ENCODE measurements around the gene C1orf122.

Gene C1orf122

GRCh38 chr1:37797750-37798345 is 9.7 kb upstream of the C1orf122 start:
- ATAC-seq (no peak), DNase-seq (no peak)

DNA sequence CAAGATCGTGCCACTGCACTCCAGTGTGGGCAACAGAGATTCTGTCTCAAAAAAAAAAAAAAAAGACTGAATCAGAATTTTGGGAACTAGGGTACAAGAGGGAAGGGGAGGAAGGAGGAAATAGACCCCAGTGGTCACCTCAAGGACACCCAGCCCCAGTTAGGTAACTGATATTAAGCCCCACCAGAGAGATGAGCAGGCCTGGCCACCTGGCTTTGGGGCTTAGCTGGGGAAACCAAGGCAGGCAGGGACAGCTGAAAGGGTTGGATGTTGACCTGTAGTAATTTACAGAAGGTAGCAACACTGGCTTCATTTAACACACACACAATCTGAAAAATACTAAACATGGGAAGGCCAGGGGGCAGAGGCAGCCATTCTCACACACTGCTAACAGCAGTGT is 5.2 kb upstream of the C1orf122 start:
- no peak for DNase-seq
- ATAC-seq, result no peak

- no peak for DNase-seq
These were observed 403 bp upstream of the C1orf122 start for GRCh38 chr1:37807220-37807554.

GRCh38 chr1:37808369-37809319 is 1.1 kb downstream of the C1orf122 start:
- ATAC-seq, result peak; percentile 53
- DNase-seq, result peak; percentile 63

More at GRCh38 chr1:37807220-37807554, 403 bp upstream of the C1orf122 start:
- no peak for ATAC-seq

GRCh38 chr1:37809942-37810341 is 2.4 kb downstream of the C1orf122 start:
- no peak for DNase-seq
- no peak for ATAC-seq

DNA sequence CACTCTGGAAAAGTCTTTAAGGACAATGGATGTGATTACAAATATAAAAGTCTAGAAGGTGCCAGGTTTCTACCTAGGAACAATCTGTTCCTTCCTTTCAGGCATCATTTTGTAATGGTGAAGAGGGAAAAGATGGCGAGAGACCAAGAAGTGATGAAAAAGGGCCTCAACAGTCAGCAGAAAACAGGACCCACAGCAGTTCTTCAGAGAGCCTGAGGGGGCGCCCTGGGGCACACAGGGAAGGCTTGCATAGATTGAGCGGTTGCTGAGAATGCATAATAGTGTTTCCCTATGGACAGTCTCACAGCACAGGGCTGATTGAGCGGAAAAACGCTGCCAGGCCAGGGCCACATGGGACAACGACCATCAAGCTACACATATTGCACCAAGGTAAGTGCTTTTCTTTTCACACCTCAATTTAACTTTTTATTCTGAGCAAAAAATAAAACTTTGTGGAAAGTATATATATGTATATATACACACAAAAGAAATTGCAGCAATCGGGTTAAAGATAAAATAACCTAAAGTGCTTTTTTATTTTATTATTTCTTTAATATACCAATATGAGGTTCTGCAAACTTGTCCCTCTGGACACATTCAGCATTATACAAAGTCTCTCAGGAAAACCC is 3.6 kb downstream of the C1orf122 start:
- ATAC-seq (peak; percentile 22), DNase-seq (peak; percentile 73)

DNA sequence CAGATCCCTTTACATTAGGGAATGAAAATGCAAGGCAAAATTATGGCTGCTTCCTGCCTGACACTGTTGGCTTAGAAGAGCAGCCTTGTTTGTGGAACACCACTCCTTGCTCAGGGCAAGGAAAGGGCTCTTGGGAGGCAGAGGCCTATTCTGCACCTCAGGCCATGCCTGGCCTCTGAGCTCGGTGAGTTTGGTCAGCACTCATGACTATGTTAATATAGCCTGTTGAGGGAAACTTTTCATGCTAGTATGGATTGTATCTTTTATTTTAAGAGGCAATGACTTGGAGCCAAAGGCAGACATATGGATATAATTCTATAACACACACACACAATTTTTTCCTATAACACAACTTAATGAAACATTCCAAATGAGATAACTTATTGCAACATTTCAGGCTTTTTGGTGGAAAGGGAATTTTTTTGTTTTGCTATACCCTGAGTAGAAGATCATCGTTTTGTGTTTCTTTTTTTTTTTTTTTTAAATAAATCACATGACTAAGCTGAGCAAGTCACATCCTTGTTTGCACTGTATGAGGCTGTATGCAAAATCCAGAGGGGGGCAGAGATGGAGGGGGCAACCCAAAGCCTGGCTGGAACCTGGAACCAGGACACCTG is 6.0 kb downstream of the C1orf122 start:
- DNase-seq (no peak), ATAC-seq (no peak)

- ATAC-seq, result no peak
- DNase-seq, result no peak
These were observed 6.7 kb downstream of the C1orf122 start for GRCh38 chr1:37814252-37814651.

DNA sequence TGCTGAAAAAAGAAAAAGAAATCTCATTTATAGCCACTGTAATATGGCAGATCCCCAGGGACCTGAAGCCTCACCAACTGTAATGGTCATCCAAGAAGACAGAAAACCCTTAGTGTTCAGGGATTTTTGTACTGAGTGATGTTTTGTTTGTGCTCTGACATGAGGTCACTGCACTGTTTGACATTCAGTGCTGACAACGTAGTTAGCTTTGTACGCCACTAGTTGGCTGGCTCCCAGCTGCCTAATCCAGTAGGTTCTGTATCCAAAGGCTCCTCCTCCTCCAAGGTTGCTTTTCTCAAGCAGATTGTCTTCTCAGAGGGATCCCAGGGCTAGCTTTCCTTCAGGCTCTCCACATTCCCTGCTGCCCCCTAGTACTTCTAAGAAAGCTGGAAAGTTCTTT is 9.9 kb downstream of the C1orf122 start:
- ATAC-seq (no peak), DNase-seq (no peak)

DNA sequence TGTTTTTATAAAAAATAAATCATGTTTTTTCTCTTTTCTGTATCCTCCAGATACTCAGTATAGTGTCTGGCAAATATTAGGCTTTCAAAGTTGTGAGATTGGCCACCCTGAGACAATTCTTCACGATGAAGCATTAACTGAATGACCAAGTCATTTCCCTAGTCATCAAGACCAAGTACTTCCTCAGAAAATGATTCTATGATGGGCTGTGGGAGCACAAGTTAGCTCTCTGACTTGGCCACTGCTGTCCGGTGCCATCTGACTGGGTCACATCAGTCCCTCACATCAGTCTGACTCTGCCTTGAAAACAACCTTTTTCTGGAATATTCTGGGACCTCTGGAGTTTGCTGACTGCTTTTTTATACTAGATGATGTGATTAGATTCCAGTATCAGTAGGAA is 13.9 kb downstream of the C1orf122 start:
- ATAC-seq (no peak), DNase-seq (no peak)

GRCh38 chr1:37822906-37823815 is 15.6 kb downstream of the C1orf122 start:
- DNase-seq, result no peak
- ATAC-seq, result no peak

- DNase-seq, result no peak
- no peak for ATAC-seq
These were observed 16.4 kb downstream of the C1orf122 start for GRCh38 chr1:37824001-37824400.

GRCh38 chr1:37825506-37825905 is 17.9 kb downstream of the C1orf122 start:
- ATAC-seq (no peak), DNase-seq (no peak)

DNA sequence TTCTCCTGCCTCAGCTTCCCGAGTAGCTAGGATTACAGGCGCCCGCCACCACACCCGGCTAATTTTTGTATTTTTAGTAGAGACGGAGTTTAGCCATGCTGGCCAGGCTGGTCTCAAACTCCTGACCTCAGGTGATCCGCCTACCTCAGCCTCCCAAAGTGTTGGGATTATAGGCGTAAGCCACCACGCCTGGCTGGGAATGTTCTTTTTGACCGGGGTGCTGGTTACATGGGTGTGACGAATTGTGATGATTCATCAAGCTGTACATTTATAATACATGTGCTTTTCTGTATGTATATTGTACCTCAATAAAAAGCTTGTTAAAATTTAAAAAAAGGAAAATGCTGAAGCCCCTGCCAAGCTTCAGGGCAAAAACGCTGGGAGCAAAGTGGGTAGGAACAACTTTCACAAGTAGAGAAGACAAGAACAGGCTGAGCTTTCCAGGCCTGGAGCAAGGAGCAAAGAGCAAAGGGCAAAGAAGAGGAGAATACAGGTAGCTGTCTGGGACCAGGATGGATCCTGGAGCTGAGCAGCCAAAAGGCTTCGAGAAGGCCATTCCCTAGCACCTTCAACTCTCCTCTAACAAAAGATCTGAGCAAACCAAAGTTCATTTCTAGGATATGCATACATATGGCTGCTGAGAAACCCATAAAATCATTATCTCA is 21.0 kb downstream of the C1orf122 start:
- DNase-seq, result no peak
- no peak for ATAC-seq

- DNase-seq (no peak), ATAC-seq (no peak)
These were observed 23.5 kb downstream of the C1orf122 start for GRCh38 chr1:37831109-37831508.

DNA sequence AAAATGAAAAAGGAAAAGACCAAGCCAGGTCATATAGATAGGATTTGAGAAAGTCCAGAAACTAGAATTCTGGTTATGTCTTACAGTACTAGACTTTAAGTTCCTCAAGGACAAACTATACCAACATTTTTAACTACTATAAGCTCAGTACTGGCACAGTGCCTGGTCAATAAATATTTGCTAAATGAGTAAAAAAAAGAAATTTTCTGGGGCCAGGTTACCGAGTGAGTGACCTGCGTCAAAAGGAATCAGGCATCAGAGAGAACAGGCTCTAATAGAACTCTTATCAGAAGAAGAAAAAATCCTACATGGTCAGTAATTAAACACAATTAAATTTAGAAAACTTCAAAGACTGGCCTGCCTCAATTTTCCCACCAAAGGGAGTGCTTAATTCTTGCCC is 24.2 kb downstream of the C1orf122 start:
- no peak for DNase-seq
- no peak for ATAC-seq

DNA sequence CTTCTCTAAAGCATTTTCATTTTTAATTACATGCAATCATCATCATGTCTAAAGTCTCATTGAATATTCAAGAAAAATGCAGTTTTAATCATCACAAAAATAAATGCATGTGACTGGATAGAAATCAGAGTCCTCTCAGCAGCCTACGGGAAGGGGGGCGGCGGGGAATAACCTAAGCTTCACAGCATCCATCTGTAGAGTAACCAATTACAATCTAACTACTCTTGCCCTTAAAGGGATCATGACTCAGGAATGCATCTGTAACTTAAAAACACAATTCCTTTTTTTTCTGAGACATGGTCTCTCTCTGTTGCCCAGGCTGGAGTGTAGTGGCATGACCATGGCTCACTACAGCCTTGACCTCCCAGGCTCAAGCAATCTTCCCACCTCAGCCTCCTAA is 29.2 kb downstream of the C1orf122 start:
- no peak for DNase-seq

GRCh38 chr1:37839676-37840075 is 32.1 kb downstream of the C1orf122 start:
- DNase-seq (no peak), ATAC-seq (no peak)

More for the DNA sequence above, 29.2 kb downstream of the C1orf122 start:
- ATAC-seq, result no peak

DNA sequence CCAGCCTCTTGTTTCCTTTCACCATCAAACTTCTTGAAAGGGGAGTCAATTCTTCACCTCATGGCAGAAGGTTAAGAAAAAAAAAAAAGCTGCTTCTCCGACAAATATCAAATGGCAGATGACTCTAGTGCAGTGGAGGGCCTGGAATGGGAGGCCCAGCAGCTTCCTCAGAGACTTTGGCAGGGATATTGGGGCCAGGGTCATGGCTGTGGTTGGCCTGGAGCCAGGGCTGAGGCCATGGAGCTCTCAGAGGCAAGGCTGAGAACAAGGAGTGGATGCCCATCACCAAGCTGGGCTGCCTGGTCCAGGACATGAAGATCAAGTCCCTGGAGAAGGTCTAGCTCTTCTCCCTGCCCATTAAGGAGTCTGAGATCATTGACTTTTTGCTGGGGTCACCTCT is 33.1 kb downstream of the C1orf122 start:
- ATAC-seq, result no peak
- no peak for DNase-seq

DNA sequence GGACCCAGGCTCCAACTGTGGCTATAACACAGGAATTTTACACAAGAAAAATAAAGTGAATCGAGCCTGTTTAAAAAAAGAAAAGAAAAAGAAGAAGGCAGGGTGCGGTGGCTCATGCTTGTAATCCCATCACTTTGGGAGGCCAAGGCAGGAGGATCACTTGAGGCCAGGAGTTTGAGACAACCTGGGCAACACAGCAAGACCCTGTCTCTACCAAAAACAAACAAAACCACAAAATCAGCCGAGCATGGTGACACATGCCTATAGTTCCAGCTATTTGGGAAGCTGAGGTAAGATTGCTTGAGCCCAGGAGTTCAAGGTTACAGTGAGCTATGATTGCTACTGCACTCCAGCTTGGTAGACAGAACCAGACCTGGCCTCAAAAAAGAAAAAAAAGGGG is 34.1 kb downstream of the C1orf122 start:
- ATAC-seq, result no peak
- DNase-seq, result no peak

DNA sequence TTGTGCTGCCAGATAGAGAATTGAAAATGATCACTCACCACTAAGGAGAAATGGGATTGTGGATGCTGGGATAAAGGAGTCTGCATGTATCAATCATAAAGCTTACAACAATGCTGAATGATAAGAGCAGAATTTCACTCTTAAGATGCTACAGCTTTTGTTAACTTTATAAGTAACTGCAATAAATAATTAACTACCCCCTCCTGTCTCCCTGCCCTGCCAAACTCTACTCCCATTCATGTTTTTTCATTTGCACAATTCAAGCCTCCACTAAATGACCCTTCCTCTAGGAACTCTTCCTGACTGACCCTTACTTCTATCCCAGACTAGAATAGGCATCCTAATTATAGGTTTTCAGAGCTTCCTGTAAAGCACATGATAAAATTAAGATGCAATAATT is 36.9 kb downstream of the C1orf122 start:
- ATAC-seq (no peak), DNase-seq (no peak)

All from stimulated activated naive CD8-positive, alpha-beta T cell treated with anti-CD3 and anti-CD28 coated beads, Interleukin-15, Interleukin-2, amounts not matched to agents 100 U/mL and 50 U/mL, for 24 hours (primary cell).